Omental fat pad (tissue), 4 donors: ENCODE measurements around the gene TXNDC16. TPM values are rescaled to one million over a fixed set of nuclear protein-coding genes. Genes with fewer than 3 reads are reported as not detected.

Experiments used
- ATAC-seq: fragments of 150-250 bp; one replicate; pipeline ENCODE4 v1.9.1; 2016; ENCODE audit warnings: mild to moderate bottlenecking, moderate library complexity; ENCODE audit not compliant: low FRiP score
- DNase-seq: peaks from one replicate; pipeline ENCODE4 v3.0.0-alpha.2; 2019; ENCODE audit warnings: low spot score
- CTCF ChIP-seq, 3 donors: fragments of 450-650 bp; IDR thresholded peaks; one replicate each; pipeline ENCODE4 v1.5.1; 2016 to 2017; ENCODE audit warnings: antibody characterized with exemption in 3 of 3, mild to moderate bottlenecking in 3 of 3, moderate library complexity in 2 of 3
- total RNA-seq, 4 donors: library from RNA; depleted of rRNA; stranded (reverse); fragments of >200 nt; gene quantifications; one replicate each; pipeline ENCODE4 v1.1.0, GENCODE V29; 2016

The TXNDC16 gene
- total RNA-seq, 4 donors from 2014 or later: 5.2 to 9.5 (median 6.7) TPM

- no peak for TF ChIP-seq CTCF (IDR thresholded peaks at IDR 0.05)
- DNase-seq (no peak), ATAC-seq (no peak)
Measured at GRCh38 chr14:52412426-52412825, 139.9 kb downstream of the TXNDC16 start.

DNA sequence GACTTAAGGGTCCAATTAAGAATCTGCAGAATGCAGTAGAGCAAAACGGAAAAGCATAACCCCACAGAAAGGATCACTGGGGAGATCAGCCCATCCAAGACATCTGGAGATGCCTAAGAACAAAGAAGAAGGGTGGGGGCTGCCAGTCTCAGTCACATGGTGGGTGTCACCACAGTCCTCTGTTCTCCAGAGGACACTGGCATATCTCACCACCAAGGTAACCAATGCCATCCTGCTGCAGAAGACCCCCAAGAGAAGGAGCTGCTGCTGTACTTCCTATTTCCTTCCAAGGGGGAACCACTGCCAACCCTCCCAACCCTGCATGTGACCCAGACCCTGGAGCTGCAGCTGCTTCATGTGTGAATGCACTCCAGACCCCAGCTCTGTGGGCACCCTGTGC, 147.0 kb downstream of the TXNDC16 start:
- no peak for ATAC-seq
- TF ChIP-seq CTCF (IDR thresholded peaks at IDR 0.05): no peak
- DNase-seq: no peak

- no peak for TF ChIP-seq CTCF (IDR thresholded peaks at IDR 0.05)
- no peak for DNase-seq
- ATAC-seq: no peak
Measured at GRCh38 chr14:52402812-52403526, 149.3 kb downstream of the TXNDC16 start.

DNA sequence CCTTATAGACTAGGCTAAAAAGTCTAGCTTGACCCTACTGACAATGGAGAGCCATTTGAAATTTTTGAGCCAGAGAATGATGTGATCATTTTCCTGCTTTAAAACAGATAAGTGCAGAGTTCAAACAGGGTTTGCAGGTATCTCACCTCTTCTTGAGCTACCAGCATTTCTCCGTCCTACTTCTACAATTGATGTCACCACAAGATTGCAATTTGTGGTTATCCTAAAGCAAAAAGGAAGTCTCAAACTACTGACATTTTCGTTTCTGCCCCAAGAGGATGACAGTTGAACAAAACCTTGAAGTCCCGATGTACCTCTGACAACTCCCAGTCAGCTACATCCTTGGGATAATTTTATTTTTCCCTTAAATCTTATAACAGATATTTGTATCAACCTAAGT, 151.5 kb downstream of the TXNDC16 start:
- ATAC-seq: no peak
- TF ChIP-seq CTCF (IDR thresholded peaks at IDR 0.05): no peak

GRCh38 chr14:52399921-52400595, 152.2 kb downstream of the TXNDC16 start:
- ATAC-seq (no peak), DNase-seq (no peak)
- no peak for TF ChIP-seq CTCF (IDR thresholded peaks at IDR 0.05)

More for the DNA sequence above, 151.5 kb downstream of the TXNDC16 start:
- DNase-seq: no peak

GRCh38 chr14:52399104-52399503, 153.2 kb downstream of the TXNDC16 start:
- no peak for ATAC-seq
- no peak for TF ChIP-seq CTCF (IDR thresholded peaks at IDR 0.05)
- DNase-seq: no peak

- ATAC-seq (no peak), DNase-seq (no peak)
- TF ChIP-seq CTCF (IDR thresholded peaks at IDR 0.05): no peak
Measured at GRCh38 chr14:52397844-52398243, 154.5 kb downstream of the TXNDC16 start.
